Globus pallidus (tissue), 1 donor: ENCODE measurements around the gene ATP13A4.
A peak's percentile ranks its signal among the peaks of the same experiment; 100 is the strongest.

Experiments used
- DNase-seq: peaks from one replicate; pipeline ENCODE4 v3.0.0-alpha.2; 2015; ENCODE audit warnings: low spot score

The ATP13A4 gene

GRCh38 chr3:193554811-193555210 lies at the start of gene ATP13A4:
Gene ATP13A4, minus strand, starts transcription at chr3:193554895. Its CDS starts 96 bp downstream, at chr3:193554799.
- no peak for DNase-seq

- DNase-seq, result no peak
These were observed 44.7 kb upstream of the ATP13A4 start for GRCh38 chr3:193599393-193599792.

- no peak for DNase-seq
These were observed 43.5 kb upstream of the ATP13A4 start for GRCh38 chr3:193598202-193598601.

- no peak for DNase-seq
These were observed 41.3 kb upstream of the ATP13A4 start for GRCh38 chr3:193595939-193596487.

GRCh38 chr3:193594946-193595689 lies 40.4 kb upstream of the ATP13A4 start:
- no peak for DNase-seq

GRCh38 chr3:193593668-193594030 lies 39.0 kb upstream of the ATP13A4 start:
- DNase-seq, result no peak

- DNase-seq, result peak; percentile 96
These were observed 38.4 kb upstream of the ATP13A4 start, which contains the start of gene OPA1 for GRCh38 chr3:193592841-193593667. Gene OPA1, plus strand, starts transcription at chr3:193593208. Its CDS starts 170 bp downstream, at chr3:193593378.

- no peak for DNase-seq
These were observed 35.6 kb upstream of the ATP13A4 start for GRCh38 chr3:193590088-193590856.

- DNase-seq, result no peak
These were observed 34.9 kb upstream of the ATP13A4 start for GRCh38 chr3:193589616-193590015.

- no peak for DNase-seq
These were observed 34.4 kb upstream of the ATP13A4 start for GRCh38 chr3:193589129-193589528.

GRCh38 chr3:193586526-193586925 lies 31.8 kb upstream of the ATP13A4 start:
- DNase-seq, result no peak

- DNase-seq, result no peak
These were observed 30.8 kb upstream of the ATP13A4 start for GRCh38 chr3:193585530-193585929.

GRCh38 chr3:193574488-193575070 lies 19.9 kb upstream of the ATP13A4 start:
- DNase-seq, result no peak

- DNase-seq, result no peak
These were observed 18.9 kb upstream of the ATP13A4 start for GRCh38 chr3:193573403-193574191.

- peak; percentile 78 for DNase-seq
These were observed 17.8 kb upstream of the ATP13A4 start for GRCh38 chr3:193572426-193572908.

- no peak for DNase-seq
These were observed 14.4 kb upstream of the ATP13A4 start for GRCh38 chr3:193569119-193569518.

- no peak for DNase-seq
These were observed 9.3 kb upstream of the ATP13A4 start for GRCh38 chr3:193564012-193564411.

GRCh38 chr3:193563426-193563825 lies 8.7 kb upstream of the ATP13A4 start:
- DNase-seq, result no peak

- DNase-seq, result peak; percentile 49
These were observed 6.2 kb upstream of the ATP13A4 start for GRCh38 chr3:193560870-193561269.

- DNase-seq, result no peak
These were observed 5.4 kb upstream of the ATP13A4 start for GRCh38 chr3:193560091-193560490.

- no peak for DNase-seq
These were observed 4.4 kb upstream of the ATP13A4 start for GRCh38 chr3:193559100-193559499.
